Measurements from ENCODE around the gene GFRA1.

GFRA1 gene

GRCh38 chr10:116287906-116288501, 15.0 kb upstream of the GFRA1 start:
- TF ChIP-seq GATA3 (IDR thresholded peaks at IDR 0.05; ENCODE audit: low read depth, low read length) (no peak), GATA2 (IDR thresholded peaks at IDR 0.05; ENCODE audit: low read depth, low read length) (no peak)

DNA sequence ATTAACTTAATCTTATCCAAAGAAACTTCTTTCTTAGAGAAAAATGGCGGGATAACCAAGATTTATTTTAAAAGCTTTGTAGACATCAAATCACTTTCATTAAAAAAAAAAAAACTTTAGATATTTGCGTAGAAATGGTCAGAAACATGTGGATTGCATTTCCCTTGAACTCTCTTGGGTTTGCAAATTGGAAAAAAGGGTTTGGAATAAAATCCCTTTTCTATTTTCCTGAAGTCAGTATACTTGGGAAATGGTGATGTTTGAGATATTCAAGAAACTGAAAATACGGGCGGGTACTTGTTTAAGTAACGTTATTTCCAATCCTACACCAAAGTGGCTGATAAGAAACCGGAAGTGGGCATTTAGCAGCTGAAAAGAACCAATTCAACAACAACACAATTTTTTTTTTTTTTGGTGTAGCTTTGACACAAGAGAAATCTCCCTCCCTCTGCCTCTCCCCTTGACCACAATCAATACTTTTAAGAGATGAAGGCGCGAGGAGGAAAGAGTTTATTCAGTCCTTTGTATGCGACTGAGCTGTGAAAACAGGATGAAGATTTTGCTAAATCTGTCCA, 13.7 kb upstream of the GFRA1 start:
- TF ChIP-seq GATA2 (IDR thresholded peaks at IDR 0.05; ENCODE audit: low read depth, low read length) (no peak), GATA3 (IDR thresholded peaks at IDR 0.05; ENCODE audit: low read depth, low read length) (no peak)

DNA sequence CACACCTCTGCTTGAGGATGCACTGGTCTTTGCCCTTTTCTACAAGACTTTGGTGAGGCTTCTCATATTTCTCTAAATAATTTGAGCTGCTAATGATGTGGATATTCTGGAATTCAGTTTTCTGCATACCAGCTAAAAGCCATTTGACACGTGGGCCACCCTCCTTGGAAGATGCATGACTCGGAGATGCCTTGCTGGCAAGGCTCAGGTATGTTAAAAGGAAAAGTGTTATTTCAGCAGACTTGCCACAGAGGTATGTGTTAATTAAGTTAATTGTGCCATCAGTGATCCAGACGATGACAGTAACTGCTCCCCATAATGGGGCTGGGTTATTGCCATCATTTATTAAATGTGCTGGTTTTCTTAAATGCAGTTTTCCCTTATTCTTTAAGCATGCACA, 8.8 kb upstream of the GFRA1 start:
- TF ChIP-seq GATA2 (IDR thresholded peaks at IDR 0.05; ENCODE audit: low read depth, low read length) (no peak), GATA3 (IDR thresholded peaks at IDR 0.05; ENCODE audit: low read depth, low read length) (no peak)

DNA sequence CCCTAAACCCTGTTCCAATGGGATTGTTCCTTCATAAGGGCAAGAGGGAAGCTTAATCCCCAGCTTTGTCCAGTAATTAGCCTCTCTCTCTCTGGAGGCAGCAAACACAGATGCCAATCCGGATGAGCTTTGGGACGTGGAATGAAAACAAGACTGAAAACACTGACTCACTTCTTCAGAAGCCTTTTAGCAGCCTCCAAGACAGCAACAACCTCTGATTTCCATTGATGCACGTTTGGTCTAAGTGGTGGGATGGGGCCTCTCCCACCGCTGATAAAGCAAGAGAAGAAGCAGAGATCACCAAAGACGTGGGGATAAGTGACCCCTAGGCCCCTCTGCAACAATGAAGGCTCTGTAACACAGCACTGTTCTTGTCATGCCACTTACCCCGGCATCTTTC, 5.8 kb upstream of the GFRA1 start:
- TF ChIP-seq GATA2 (IDR thresholded peaks at IDR 0.05; ENCODE audit: low read depth, low read length) (no peak), GATA3 (IDR thresholded peaks at IDR 0.05; ENCODE audit: low read depth, low read length) (no peak)

DNA sequence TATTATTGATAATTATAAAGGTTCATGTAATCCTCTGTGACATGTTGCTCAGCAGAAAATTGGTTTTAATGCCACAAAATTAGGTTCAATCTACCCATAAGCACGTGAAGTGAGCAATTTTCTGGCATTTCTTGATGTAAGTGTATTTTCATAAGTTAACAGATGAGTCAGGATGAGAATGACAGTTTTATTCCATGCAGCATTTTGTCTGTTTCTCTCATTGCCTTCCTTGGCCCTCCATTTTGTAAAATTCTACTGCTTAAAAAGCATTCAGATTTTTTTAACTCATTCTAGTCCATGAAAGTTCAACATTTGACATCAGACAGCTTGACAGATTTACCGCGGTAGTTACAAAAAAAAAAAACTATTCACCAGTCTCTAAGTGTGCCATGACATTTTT, 4.0 kb upstream of the GFRA1 start:
- TF ChIP-seq GATA3 (IDR thresholded peaks at IDR 0.05; ENCODE audit: low read depth, low read length) (no peak), GATA2 (IDR thresholded peaks at IDR 0.05; ENCODE audit: low read depth, low read length) (no peak)

DNA sequence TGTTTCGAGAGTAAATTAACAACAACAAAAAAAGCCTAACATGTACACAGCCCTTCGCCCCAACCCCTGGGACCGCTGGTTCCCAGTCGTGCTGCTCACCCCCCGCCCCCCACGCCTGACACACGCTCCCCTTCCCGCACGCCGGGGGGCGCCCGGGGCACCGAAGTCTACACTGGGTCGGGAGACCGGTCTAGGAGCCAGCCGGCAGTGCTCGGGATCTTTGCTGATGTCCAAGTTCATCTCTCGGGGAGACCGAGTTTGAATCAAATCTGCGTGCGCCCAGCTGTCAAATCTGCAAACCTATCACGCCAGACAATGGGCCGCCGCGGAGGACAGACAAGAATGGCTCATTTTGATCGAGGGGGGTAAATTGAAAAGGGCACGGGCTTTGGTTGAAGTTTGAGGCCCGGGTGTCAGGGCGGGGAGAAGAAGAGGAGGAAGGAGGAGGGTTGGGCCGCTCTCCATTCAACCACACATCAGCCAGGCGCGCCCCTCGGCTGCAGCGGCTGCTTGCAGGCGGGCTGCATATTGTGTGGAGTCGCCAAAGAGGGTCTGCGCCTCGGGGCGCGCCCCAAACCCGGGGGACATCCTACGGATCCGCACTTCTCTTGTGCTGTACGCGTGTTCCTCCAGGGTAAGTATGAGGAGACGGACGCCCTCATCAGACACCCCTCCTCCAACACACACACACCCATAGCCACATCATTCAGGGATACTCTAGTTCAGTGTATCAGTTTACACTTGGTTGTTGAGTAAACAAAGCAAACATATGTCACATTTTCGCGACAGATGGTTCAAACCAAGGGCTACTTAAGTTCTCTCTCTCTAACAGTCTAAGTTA, 1.3 kb upstream of the GFRA1 start:
- no peak for TF ChIP-seq GATA2 (IDR thresholded peaks at IDR 0.05; ENCODE audit: low read depth, low read length)

DNA sequence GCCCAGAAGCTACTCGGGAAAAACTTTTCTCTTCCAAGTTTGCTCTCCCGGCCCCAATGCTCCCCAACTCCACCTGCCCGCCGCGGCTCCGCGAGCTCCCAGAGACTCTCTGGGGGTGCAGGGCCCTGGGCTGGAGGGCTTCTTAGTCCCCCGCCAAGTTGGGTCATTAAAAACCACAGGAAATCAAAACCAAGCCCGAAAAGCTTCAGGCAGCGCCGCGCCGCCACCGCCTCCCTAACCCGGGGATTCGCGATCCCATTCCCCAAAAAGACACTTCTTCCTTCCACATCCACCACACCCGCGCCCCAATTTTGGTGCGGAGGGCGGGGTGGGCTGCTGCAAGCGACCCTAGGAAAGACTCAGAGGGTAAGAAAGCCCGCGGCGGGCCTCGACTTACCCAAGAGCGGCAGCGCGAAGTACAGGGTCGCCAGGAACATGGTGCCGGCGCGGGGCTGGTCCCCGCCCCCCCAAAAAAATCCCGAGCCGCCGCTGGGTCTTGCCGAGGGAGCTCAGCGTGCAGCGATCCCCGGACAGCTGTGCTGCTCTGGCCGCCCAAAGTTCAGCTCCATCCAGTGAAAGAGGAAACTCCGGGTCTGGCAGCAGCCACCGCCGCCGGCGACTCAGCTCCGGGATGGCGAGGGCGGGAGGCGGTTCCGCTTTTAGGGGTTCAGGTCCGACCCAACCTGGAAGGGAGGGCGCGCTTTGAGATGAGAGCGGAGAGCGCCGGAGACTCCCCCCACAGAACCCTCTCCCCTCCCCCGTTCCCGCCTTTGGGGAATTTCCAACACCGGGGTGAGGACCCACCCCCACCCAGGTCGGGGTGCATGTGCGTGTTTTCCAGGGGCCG, 1.2 kb downstream of the GFRA1 start:
- TF ChIP-seq GATA3 (IDR thresholded peaks at IDR 0.05; ENCODE audit: low read depth, low read length) = no peak

DNA sequence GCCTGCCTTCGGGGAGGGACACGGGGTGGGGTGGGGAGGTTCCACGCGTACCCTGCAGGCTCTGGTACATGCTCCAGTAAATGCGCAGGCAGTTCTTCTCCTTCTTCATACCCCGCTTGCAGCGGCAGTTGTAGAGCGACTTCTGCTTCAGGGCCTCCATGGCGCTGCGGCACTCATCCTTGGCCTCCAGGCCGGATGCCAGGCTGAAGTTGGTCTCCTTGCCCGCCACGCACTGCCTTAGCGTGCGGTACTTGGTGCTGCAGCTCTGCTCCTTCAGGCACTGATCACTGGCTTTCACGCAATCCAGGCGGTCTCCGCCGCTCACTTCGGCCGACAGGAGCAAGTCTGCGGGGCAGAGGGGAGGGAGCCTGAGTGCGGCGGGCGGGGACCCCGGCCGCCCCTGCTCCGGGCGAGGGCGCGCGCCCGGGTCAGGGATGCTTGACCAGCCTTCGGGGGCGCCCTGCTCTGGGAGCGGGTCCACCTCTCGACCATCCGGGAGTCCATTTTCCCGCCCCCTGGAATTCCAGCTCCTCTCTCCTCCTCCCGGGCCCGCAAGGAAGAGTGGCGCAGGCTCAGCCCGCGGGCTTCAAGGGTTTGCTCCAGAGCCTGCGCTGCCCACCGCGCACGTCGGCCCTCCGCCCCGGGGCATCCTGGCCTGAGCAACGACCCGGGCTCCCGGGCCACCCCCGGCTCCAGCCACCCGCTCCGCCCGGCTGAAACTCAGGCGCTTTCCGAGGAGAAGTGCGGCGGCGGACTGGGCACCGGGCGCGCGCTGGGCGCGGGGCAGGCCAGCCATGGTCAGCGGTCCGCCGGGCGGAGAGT, 2.0 kb downstream of the GFRA1 start:
- TF ChIP-seq GATA3 (IDR thresholded peaks at IDR 0.05; ENCODE audit: low read depth, low read length) (no peak), GATA2 (IDR thresholded peaks at IDR 0.05; ENCODE audit: low read depth, low read length) (no peak)

DNA sequence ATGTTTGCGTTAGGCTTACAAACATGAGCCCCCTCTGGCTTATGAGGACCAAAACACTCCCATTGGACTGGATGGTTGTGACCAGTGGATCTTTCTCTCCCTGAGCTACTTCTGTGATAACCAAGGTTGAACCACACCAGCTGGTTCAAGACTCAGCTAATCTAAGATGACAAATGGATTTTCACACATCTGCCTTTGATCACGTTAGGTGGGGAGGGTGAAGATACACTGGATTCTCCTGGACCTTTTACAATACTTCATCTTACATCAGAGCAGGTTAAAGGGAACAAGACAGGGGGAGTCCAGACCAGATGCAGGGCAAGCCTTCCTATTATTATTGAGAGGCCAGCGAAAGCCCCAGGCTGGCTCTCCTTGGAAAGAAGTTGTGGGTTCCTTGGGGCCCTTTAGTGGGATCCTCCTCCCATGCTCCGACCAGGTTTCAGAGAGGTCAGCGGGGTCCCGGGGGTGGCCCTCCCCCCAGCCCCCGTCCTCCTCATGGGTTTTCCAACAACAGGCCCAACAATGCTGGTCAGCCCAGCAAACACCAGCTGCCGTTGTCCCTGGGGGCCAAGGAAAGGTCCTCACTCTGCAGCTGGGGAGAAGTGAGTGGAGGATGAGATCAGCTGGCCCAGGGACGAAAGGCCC, 2.8 kb downstream of the GFRA1 start:
- no peak for TF ChIP-seq GATA2 (IDR thresholded peaks at IDR 0.05; ENCODE audit: low read depth, low read length)
- no peak for TF ChIP-seq GATA3 (IDR thresholded peaks at IDR 0.05; ENCODE audit: low read depth, low read length)

- TF ChIP-seq GATA2 (IDR thresholded peaks at IDR 0.05; ENCODE audit: low read depth, low read length) (no peak), GATA3 (IDR thresholded peaks at IDR 0.05; ENCODE audit: low read depth, low read length) (no peak)
These were observed 3.4 kb downstream of the GFRA1 start for GRCh38 chr10:116269619-116270018.

GRCh38 chr10:116268976-116269375, 4.0 kb downstream of the GFRA1 start:
- TF ChIP-seq GATA2 (IDR thresholded peaks at IDR 0.05; ENCODE audit: low read depth, low read length) (no peak), GATA3 (IDR thresholded peaks at IDR 0.05; ENCODE audit: low read depth, low read length) (no peak)

- TF ChIP-seq GATA3 (IDR thresholded peaks at IDR 0.05; ENCODE audit: low read depth, low read length) (no peak), GATA2 (IDR thresholded peaks at IDR 0.05; ENCODE audit: low read depth, low read length) (no peak)
These were observed 7.3 kb downstream of the GFRA1 start for GRCh38 chr10:116265686-116266085.
